HUES64 (cell line): ENCODE data around the gene IFRD2.
"Not testable (repeated sequence)": the region's sequence is repeated elsewhere in the genome, so short reads cannot be mapped to it uniquely, and the experiment has no call there.

Experiments
- H3K27ac ChIP-seq: 2 replicates; pipeline ENCODE4 v1.7.0; 2013; ENCODE audit warnings: low read depth, low read length, inconsistent platforms
- H3K27me3 ChIP-seq: 2 replicates; pipeline ENCODE4 v1.6.1; 2013; ENCODE audit warnings: mild to moderate bottlenecking, low read length; ENCODE audit not compliant: insufficient read depth
- H3K36me3 ChIP-seq: 2 replicates; pipeline ENCODE4 v1.6.1; 2013; ENCODE audit warnings: mild to moderate bottlenecking, low read length; ENCODE audit not compliant: insufficient read depth
- H3K4me1 ChIP-seq: 2 replicates; pipeline ENCODE4 v1.6.1; 2013; ENCODE audit warnings: mild to moderate bottlenecking, low read length, moderate library complexity; ENCODE audit not compliant: insufficient read depth
- H3K4me3 ChIP-seq: 2 replicates; pipeline ENCODE4 v1.5.1; 2013; ENCODE audit warnings: mild to moderate bottlenecking, low read length, moderate library complexity
- H3K9ac ChIP-seq: 2 replicates; pipeline ENCODE4 v1.6.1; 2013; ENCODE audit warnings: mild to moderate bottlenecking, low read depth, low read length
- H3K9me3 ChIP-seq: 2 replicates; pipeline ENCODE4 v1.6.1; 2013; ENCODE audit warnings: low read depth, low read length; ENCODE audit not compliant: insufficient read depth
- WGBS: fragments of 150-250, 120-280 bp; methylation state at CpG from one replicate; pipeline ENCODE4 v1.1.7; 2013; ENCODE audit warnings: missing lambda C conversion rate; 5-methylcytosine and 5-hydroxymethylcytosine counted together

IFRD2 gene

GRCh38 chr3:50262778-50263177 is 29.5 kb downstream of the IFRD2 start:
- WGBS = 90% methylated on average over 7 of the region's 7 CpGs
- Histone ChIP-seq H3K4me1 (peaks cover 38% of the 10 kb centered on the region), H3K27ac (no peak overlapping the region)

DNA sequence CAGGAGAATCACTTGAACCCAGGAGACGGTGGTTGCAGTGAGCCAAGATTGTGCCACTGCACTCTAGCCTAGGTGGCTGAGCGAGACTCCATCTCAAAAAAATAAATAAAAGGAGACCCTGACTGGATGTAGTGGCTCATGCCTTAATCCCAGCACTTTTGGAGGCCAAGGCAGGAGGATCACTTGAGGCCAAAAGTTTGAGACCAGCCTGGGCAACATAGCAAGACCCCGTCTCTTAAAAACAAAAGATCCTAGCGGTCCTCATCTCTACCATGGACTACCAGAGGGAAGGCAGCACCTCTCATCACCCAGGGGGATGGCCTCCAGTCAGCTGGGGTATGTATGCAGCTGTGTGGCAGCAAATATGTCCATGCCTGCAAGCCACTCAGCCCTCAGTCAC is 30.0 kb downstream of the IFRD2 start:
- H3K4me1 ChIP-seq = peaks cover 34% of the 10 kb centered on the region
- WGBS = over 99% methylated on average over 4 of the region's 4 CpGs

More at GRCh38 chr3:50262778-50263177, 29.5 kb downstream of the IFRD2 start:
- H3K4me3 ChIP-seq = no peak overlapping the region
- H3K36me3 ChIP-seq = peaks cover 9% of the 10 kb centered on the region
- H3K9me3 ChIP-seq = no peaks in the 10 kb centered on the region
- H3K9ac ChIP-seq = no peak overlapping the region
- no peaks in the 10 kb centered on the region for H3K27me3 ChIP-seq

GRCh38 chr3:50261505-50261904 is 30.7 kb downstream of the IFRD2 start:
- no peak overlapping the region for H3K27ac ChIP-seq
- H3K27me3 ChIP-seq = no peaks in the 10 kb centered on the region
- no peak overlapping the region for H3K4me3 ChIP-seq
- H3K36me3 ChIP-seq = peaks cover 21% of the 10 kb centered on the region
- H3K9me3 ChIP-seq = no peaks in the 10 kb centered on the region
- H3K9ac ChIP-seq = no peak overlapping the region
- H3K4me1 ChIP-seq = peaks cover 27% of the 10 kb centered on the region
- 79% methylated on average over 2 of the region's 2 CpGs for WGBS

More for the DNA sequence above, 30.0 kb downstream of the IFRD2 start:
- peaks cover 14% of the 10 kb centered on the region for H3K36me3 ChIP-seq
- H3K9ac ChIP-seq, H3K9me3 ChIP-seq, H3K27me3 ChIP-seq, H3K4me3 ChIP-seq, H3K27ac ChIP-seq: not testable (repeated sequence)

- Histone ChIP-seq H3K36me3 (peaks cover 26% of the 10 kb centered on the region), H3K9ac (peak overlapping the region; percentile 84), H3K4me1 (peaks cover 26% of the 10 kb centered on the region), H3K27ac (peak overlapping the region; percentile 94), H3K4me3 (peak overlapping the region; percentile 48; the same call in 1 of the 2 replicates), H3K9me3 (no peaks in the 10 kb centered on the region), H3K27me3 (no peaks in the 10 kb centered on the region)
- WGBS = 79% methylated on average over 5 of the region's 5 CpGs
Measured at GRCh38 chr3:50260942-50261441, 31.2 kb downstream of the IFRD2 start.

DNA sequence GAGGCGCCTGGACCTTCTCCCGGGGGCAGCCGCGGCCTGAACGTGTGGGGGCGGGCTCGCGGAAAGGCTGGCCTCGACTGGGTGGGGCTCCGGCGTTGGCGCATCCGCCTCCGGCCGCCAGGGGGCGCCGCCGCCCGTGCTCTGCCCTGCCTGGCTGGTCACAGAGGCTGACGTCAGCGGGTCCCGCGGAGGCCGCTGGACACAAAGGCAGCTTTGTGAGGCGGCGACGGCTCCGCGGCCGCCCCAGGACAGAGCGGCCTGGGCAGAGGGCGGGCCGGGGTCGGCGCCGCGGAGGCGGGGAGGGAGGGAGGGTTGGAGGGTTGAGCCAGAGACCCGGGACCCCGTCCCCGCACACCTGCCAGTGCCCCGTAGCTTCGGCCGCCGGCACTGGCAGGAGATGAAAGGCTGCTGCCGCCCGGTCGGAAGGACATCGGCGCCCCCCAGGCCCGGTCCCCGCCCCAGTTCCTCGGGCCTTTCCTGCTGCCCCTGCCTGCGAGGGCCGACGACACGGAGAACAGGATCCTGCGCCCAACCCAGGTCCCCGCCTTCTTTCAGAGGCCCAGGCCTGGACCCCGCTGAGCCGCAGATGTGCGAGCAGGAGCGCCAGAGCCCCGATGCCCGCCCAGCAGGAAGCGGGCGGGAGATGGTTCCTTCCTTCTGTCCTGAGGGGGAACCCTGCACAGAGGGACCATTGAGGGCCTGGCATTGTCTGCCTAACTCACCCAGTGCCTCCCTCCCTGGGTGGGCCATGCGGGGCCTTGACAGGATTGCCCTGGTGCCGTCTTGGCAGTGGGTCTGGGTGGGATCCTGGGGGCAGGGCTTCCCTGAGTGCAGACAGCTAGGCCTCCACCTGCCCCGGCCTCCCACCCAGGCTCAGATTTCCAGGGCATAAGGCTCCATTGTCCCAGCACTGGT is 31.9 kb downstream of the IFRD2 start:
- H3K27ac ChIP-seq = peak overlapping the region; percentile 94
- H3K9me3 ChIP-seq = no peaks in the 10 kb centered on the region
- H3K4me1 ChIP-seq = peaks cover 26% of the 10 kb centered on the region
- H3K9ac ChIP-seq = peak overlapping the region; percentile 84
- H3K4me3 ChIP-seq = peak overlapping the region; percentile 48
- 3% methylated on average over 70 of the region's 70 CpGs for WGBS
- H3K36me3 ChIP-seq = peaks cover 28% of the 10 kb centered on the region
- H3K27me3 ChIP-seq = no peaks in the 10 kb centered on the region

DNA sequence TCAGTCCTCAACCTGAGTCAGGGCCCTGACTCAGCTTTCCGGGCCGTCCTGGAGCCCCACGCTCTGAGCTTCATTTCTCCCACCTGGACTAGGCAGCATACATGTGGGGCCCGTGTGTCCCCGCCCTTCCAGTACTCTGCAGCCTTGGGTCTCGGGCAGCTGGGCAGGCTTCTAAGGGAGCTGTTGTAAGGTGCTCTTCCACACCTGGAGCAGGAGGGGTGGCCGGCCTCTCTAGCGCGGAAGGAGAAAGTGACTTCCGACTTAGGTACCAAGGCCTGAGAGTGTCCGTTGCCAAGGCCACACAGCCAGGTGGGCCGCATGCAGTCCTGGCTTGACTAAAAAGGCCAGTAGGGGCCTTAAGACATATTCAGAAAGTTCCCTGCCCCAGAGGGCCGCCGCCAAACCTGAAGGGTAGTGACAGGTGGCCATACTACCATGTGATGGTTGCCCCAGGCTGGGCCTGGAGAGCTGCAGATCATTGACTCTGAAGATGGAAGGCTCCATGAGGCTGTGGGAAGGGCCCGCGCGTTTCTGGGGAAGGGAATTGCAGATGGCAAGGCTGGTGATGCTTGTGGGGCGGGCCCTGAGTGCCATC is 32.7 kb downstream of the IFRD2 start:
- H3K4me3 ChIP-seq = 0 out of 2 replicates have a peak overlapping the region, but pooled peaks have one; percentile 2
- H3K4me1 ChIP-seq = peaks cover 22% of the 10 kb centered on the region
- peak overlapping the region; percentile 47; the same call in 1 of the 2 replicates for H3K27ac ChIP-seq
- WGBS = 66% methylated on average over 18 of the region's 18 CpGs
- H3K27me3 ChIP-seq = no peaks in the 10 kb centered on the region
- peaks cover 35% of the 10 kb centered on the region for H3K36me3 ChIP-seq
- H3K9ac ChIP-seq = no peak overlapping the region
- no peaks in the 10 kb centered on the region for H3K9me3 ChIP-seq

DNA sequence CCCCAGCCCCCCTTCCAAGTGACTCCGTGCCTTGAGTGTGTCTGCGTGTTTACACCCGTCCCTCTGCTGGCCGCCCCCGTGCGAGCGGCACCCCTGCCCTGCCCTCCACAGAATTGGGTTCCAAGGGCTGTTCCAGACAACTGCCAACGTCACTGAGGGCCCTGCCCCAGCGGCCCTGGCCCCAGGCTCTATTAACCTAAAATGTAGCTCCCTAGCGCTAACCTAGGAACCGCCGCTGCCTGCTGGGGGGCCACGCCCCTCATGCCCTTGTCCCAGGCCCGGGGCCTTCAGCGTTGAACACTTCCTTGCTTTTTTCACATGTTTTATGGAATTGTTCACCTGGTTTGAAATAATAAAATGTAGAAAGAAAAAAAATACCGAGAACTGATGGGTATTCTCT is 33.2 kb downstream of the IFRD2 start:
- Histone ChIP-seq H3K9me3 (no peaks in the 10 kb centered on the region), H3K36me3 (peaks cover 40% of the 10 kb centered on the region), H3K4me3 (no peak overlapping the region), H3K4me1 (peaks cover 16% of the 10 kb centered on the region), H3K9ac (no peak overlapping the region), H3K27me3 (no peaks in the 10 kb centered on the region), H3K27ac (peak overlapping the region; percentile 47; the same call in 1 of the 2 replicates)
- 89% methylated on average over 16 of the region's 16 CpGs for WGBS

DNA sequence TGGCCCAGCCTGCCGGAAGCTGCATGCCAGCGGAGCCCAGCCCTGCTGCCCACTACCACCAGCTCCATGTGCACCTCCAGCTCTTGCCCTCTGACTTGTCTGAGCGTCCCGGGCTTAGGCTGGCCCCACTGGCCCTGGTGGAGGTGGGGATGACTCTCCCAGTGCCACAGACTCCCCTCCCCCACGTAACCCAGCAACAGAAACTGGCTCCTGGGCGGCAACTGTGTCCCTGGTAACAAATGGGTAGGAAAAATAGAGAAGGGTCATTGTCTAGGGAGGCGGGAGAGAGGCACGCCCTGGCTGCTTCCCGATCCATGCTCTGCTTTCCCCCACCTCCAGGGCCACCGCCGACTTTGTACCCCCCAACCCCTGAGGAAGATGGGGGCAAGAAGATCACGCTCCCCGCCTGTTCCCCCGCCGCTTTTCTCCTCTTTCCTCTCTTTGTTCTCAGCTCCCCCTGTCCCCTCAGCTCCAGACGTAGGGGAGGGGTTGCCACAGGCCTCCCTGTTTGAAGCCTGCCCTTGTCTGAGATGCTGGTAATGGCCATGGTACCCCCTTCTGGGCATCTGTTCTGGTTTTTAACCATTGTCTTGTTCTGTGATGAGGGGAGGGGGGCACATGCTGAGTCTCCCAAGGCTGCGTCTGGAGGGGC is 34.1 kb downstream of the IFRD2 start:
- H3K36me3 ChIP-seq = peaks cover 47% of the 10 kb centered on the region
- H3K27me3 ChIP-seq = no peaks in the 10 kb centered on the region
- H3K4me3 ChIP-seq = no peak overlapping the region
- no peaks in the 10 kb centered on the region for H3K9me3 ChIP-seq
- H3K27ac ChIP-seq = no peak overlapping the region
- 90% methylated on average over 15 of the region's 17 CpGs for WGBS
- no peak overlapping the region for H3K9ac ChIP-seq
- peaks cover 11% of the 10 kb centered on the region for H3K4me1 ChIP-seq

DNA sequence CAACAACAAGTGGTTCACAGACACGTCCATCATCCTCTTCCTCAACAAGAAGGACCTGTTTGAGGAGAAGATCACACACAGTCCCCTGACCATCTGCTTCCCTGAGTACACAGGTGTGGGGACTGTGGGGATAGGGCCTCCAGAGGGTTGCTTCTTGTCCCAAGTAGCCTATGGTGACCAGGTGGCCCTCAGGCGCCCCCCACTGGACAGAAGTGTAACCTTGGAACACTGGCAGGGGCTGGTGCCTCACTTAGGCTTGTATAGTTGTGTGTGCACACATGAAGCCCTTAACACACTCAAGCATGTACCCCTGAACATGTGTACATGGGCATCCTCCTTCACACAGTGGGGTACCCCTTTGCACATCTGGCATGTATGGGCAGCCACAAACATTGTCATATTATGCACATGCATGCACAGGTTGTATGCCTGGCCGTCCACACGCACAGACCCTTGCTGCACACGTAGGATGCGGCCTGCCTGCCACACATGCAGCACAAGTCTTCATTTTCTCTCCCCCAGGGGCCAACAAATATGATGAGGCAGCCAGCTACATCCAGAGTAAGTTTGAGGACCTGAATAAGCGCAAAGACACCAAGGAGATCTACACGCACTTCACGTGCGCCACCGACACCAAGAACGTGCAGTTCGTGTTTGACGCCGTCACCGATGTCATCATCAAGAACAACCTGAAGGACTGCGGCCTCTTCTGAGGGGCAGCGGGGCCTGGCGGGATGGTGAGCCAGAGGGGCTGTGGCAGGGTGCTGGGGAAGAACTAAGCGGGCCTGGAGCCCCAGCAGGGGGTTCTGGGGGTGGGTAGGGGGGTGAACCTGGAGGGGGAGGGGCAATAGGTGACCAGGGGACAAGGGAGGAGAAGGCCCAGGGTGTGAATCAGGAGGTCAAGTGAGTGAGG is 35.0 kb downstream of the IFRD2 start:
- 90% methylated on average over 20 of the region's 20 CpGs for WGBS
- Histone ChIP-seq H3K9me3 (no peaks in the 10 kb centered on the region), H3K27me3 (no peaks in the 10 kb centered on the region), H3K9ac (no peak overlapping the region), H3K4me3 (no peak overlapping the region), H3K27ac (no peak overlapping the region), H3K36me3 (peaks cover 56% of the 10 kb centered on the region), H3K4me1 (peaks cover 11% of the 10 kb centered on the region)

GRCh38 chr3:50255251-50255615 is 37.0 kb downstream of the IFRD2 start:
- Histone ChIP-seq H3K9me3 (no peaks in the 10 kb centered on the region), H3K27me3 (no peaks in the 10 kb centered on the region), H3K36me3 (peaks cover 62% of the 10 kb centered on the region), H3K27ac (no peak overlapping the region), H3K4me1 (no peaks in the 10 kb centered on the region; the same call in 1 of the 2 replicates), H3K4me3 (no peak overlapping the region), H3K9ac (no peak overlapping the region)
- 97% methylated on average over 9 of the region's 9 CpGs for WGBS
